Lower leg skin (tissue), 3 donors: Measurements from ENCODE around the gene ANTXR1.

Experiments used
- CTCF ChIP-seq, 3 donors: fragments of 450-650 bp; IDR thresholded peaks; one replicate each; pipeline ENCODE4 v1.5.1; 2016; ENCODE audit warnings: antibody characterized with exemption in 3 of 3, mild to moderate bottlenecking in 3 of 3, moderate library complexity in 2 of 3
- POLR2A ChIP-seq, 2 donors: fragments of 450-650 bp; IDR thresholded peaks; one replicate each; pipeline ENCODE4 v1.6.1; 2016 to 2017; ENCODE audit warnings: antibody characterized with exemption in 2 of 2, mild to moderate bottlenecking in 1 of 2, moderate library complexity in 1 of 2

GRCh38 chr2:69054431-69054830 lies 41.5 kb downstream of the ANTXR1 start:
- TF ChIP-seq CTCF (IDR thresholded peaks at IDR 0.05) (no peak), POLR2A (IDR thresholded peaks at IDR 0.05) (no peak)
